ENCODE measurements around the gene LAPTM5.

DNA sequence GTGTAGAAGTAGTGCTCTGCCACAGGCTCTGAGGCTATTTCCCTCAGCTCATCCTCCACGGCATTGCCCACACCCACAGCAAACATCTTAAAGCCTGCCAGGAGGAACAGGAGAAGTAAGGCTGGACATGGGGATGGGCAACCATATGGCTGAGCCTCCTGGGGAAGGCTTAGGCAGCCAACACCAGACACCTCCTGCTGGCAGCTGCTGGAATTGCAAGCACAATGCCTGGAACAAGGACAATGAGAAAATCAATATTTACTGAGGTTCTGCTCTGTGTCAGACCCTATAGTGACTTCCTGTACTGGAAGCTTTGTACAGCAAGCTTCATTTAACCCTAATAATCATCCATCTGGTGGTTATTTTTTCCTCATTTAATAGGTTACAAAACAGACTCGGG is 42.4 kb downstream of the LAPTM5 start:
- TF ChIP-seq, protein P1, sequence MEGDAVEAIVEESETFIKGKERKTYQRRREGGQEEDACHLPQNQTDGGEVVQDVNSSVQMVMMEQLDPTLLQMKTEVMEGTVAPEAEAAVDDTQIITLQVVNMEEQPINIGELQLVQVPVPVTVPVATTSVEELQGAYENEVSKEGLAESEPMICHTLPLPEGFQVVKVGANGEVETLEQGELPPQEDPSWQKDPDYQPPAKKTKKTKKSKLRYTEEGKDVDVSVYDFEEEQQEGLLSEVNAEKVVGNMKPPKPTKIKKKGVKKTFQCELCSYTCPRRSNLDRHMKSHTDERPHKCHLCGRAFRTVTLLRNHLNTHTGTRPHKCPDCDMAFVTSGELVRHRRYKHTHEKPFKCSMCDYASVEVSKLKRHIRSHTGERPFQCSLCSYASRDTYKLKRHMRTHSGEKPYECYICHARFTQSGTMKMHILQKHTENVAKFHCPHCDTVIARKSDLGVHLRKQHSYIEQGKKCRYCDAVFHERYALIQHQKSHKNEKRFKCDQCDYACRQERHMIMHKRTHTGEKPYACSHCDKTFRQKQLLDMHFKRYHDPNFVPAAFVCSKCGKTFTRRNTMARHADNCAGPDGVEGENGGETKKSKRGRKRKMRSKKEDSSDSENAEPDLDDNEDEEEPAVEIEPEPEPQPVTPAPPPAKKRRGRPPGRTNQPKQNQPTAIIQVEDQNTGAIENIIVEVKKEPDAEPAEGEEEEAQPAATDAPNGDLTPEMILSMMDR (IDR thresholded peaks at IDR 0.05; ENCODE audit: low read depth, low read length, missing input control), result no peak
- no peak for TF ChIP-seq RAD21 (IDR thresholded peaks at IDR 0.05)
